KMS-11 (cell line): ENCODE measurements around the gene TMCO6.

Experiments used
- H2AFZ ChIP-seq: fragments of 200-600 bp; sonication (generic); 2 replicates; pipeline ENCODE4 v1.6.1; 2016; ENCODE audit warnings: antibody characterized with exemption, mixed run types, low read depth
- H3K27ac ChIP-seq: fragments of 200-600 bp; sonication (generic); 2 replicates; pipeline ENCODE4 v1.6.1; 2016; ENCODE audit warnings: mild to moderate bottlenecking, mixed run types
- H3K27me3 ChIP-seq: fragments of 200-600 bp; sonication (generic); 2 replicates; pipeline ENCODE4 v1.6.1; 2017; ENCODE audit warnings: mild to moderate bottlenecking, low read depth, mixed run types, moderate library complexity; ENCODE audit not compliant: insufficient read depth
- H3K36me3 ChIP-seq: fragments of 200-600 bp; sonication (generic); 2 replicates; pipeline ENCODE4 v1.6.1; 2017; ENCODE audit warnings: mild to moderate bottlenecking, mixed run types; ENCODE audit not compliant: insufficient read depth
- H3K4me1 ChIP-seq: fragments of 200-600 bp; sonication (generic); 2 replicates; pipeline ENCODE4 v1.6.1; 2016; ENCODE audit warnings: mild to moderate bottlenecking, low read depth, mixed run types; ENCODE audit not compliant: poor library complexity, severe bottlenecking
- H3K4me2 ChIP-seq: fragments of 200-600 bp; sonication (generic); 2 replicates; pipeline ENCODE4 v1.7.0; 2016; ENCODE audit warnings: mild to moderate bottlenecking, mixed run types
- H3K4me3 ChIP-seq: fragments of 200-600 bp; sonication (generic); IDR thresholded peaks from 2 replicates; pipeline ENCODE4 v1.6.1; 2017; ENCODE audit warnings: low read depth, low read length, mixed read lengths; ENCODE audit not compliant: insufficient read depth
- H3K79me2 ChIP-seq: fragments of 200-600 bp; sonication (generic); 2 replicates; pipeline ENCODE4 v1.6.1; 2016; ENCODE audit warnings: low read depth, mixed run types; ENCODE audit not compliant: insufficient read depth
- H3K9ac ChIP-seq: fragments of 200-600 bp; sonication (generic); 2 replicates; pipeline ENCODE4 v1.6.1; 2016; ENCODE audit warnings: mild to moderate bottlenecking, mixed run types
- H4K20me1 ChIP-seq: fragments of 200-600 bp; sonication (generic); 2 replicates; pipeline ENCODE4 v1.6.1; 2016; ENCODE audit warnings: mild to moderate bottlenecking, mixed run types; ENCODE audit not compliant: insufficient read depth
- CTCF ChIP-seq: fragments of 200-600 bp; sonication (generic); conservative IDR thresholded peaks from 2 replicates; pipeline ENCODE4 v1.6.1; 2017; ENCODE audit warnings: low read depth, mild to moderate bottlenecking, antibody characterized with exemption, low read length, moderate library complexity, mixed read lengths

The TMCO6 gene

GRCh38 chr5:140594169-140594568 lies 45.1 kb upstream of the TMCO6 start:
- H3K4me1 ChIP-seq: peaks cover 14% of the 10 kb centered on the region
- no peak overlapping the region for H3K4me2 ChIP-seq
- no peaks in the 10 kb centered on the region for H3K79me2 ChIP-seq
- no peak overlapping the region for H3K4me3 ChIP-seq
- H2AFZ ChIP-seq: no peak overlapping the region
- H4K20me1 ChIP-seq: no peaks in the 10 kb centered on the region
- H3K9ac ChIP-seq: no peak overlapping the region
- no peak overlapping the region for H3K27ac ChIP-seq
- H3K27me3 ChIP-seq: no peaks in the 10 kb centered on the region
- no peaks in the 10 kb centered on the region for H3K36me3 ChIP-seq
- no peak for TF ChIP-seq CTCF

- Histone ChIP-seq H3K27ac (no peak overlapping the region), H3K4me2 (no peak overlapping the region; the same call in 1 of the 2 replicates)
Observed at GRCh38 chr5:140595538-140596300, 43.5 kb upstream of the TMCO6 start.

GRCh38 chr5:140596321-140596741 lies 42.9 kb upstream of the TMCO6 start:
- no peaks in the 10 kb centered on the region for H3K27me3 ChIP-seq
- no peaks in the 10 kb centered on the region for H4K20me1 ChIP-seq
- no peak overlapping the region for H2AFZ ChIP-seq
- H3K4me3 ChIP-seq: no peak overlapping the region
- no peak for TF ChIP-seq CTCF
- H3K79me2 ChIP-seq: no peaks in the 10 kb centered on the region
- H3K9ac ChIP-seq: no peak overlapping the region
- peaks cover 13% of the 10 kb centered on the region for H3K4me1 ChIP-seq
- H3K36me3 ChIP-seq: no peaks in the 10 kb centered on the region
- no peak overlapping the region for H3K27ac ChIP-seq
- no peak overlapping the region for H3K4me2 ChIP-seq

More at GRCh38 chr5:140595538-140596300, 43.5 kb upstream of the TMCO6 start:
- Histone ChIP-seq H3K4me1 (peaks cover 13% of the 10 kb centered on the region), H2AFZ (no peak overlapping the region), H3K27me3 (no peaks in the 10 kb centered on the region), H3K79me2 (no peaks in the 10 kb centered on the region), H3K9ac (no peak overlapping the region), H4K20me1 (no peaks in the 10 kb centered on the region), H3K4me3 (no peak overlapping the region), H3K36me3 (no peaks in the 10 kb centered on the region)
- no peak for TF ChIP-seq CTCF

- no peak overlapping the region for H3K27ac ChIP-seq
- TF ChIP-seq CTCF: no peak
- H3K79me2 ChIP-seq: no peaks in the 10 kb centered on the region
- no peak overlapping the region for H3K9ac ChIP-seq
- no peak overlapping the region for H3K4me2 ChIP-seq
- no peak overlapping the region for H2AFZ ChIP-seq
- H3K4me1 ChIP-seq: peaks cover 13% of the 10 kb centered on the region
- H3K27me3 ChIP-seq: no peaks in the 10 kb centered on the region
- H4K20me1 ChIP-seq: no peaks in the 10 kb centered on the region
- H3K4me3 ChIP-seq: no peak overlapping the region
- no peaks in the 10 kb centered on the region for H3K36me3 ChIP-seq
Observed at GRCh38 chr5:140598836-140599235, 40.4 kb upstream of the TMCO6 start.
